ENCODE results near the gene TNFSF8. TPM values are rescaled to one million over a fixed set of nuclear protein-coding genes. Genes with fewer than 3 reads are reported as not detected.

TNFSF8 gene
- total RNA-seq, 1 donor: 83.1 TPM

DNA sequence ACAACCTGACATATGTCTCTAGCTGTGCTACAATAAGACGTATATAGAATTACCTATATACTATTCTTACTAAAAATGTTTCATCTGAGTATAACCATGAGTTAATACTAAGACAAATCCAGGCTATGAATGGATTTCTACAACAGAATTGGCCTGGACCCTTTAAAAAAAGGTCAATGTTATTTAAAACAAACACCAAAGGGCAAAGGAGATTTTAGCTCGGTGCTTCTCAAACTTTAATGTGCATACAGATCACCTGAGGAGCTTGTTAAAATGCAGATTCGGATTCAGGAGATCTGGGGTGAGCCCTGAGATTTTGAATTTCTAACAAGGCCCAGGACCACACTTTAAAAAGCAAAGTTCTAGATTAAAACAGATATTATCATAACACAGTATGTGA lies 6.5 kb downstream of the TNFSF8 start:
- Histone ChIP-seq H3K4me1 (ENCODE audit: insufficient read depth, low read length) (peaks cover 54% of the 10 kb centered on the region), H3K4me3 (ENCODE audit: low read length) (no peak overlapping the region), H3K9me3 (ENCODE audit: low read depth, low read length) (no peaks in the 10 kb centered on the region), H3K27me3 (ENCODE audit: insufficient read depth, low read length) (no peaks in the 10 kb centered on the region)

DNA sequence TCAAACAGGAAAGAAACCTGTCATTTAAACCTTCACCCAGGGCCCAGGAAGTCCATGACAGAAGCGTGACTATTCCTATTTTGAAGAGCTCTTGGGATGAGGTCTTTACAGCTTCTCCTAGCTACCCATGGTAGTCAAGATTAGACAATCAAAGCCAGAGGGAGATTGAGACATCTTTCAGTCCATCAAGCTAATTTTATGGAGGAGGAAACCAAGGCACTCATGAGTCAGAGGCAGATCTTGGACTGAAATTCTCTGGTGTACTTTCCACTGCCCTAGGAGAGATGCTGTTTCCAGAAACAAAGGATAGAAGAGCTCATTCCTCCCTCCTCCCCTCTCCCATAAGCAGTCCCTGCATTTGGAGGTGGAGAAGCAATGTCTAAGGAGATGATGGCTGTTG lies 9.2 kb downstream of the TNFSF8 start:
- H3K4me3 ChIP-seq (ENCODE audit: low read length): no peak overlapping the region
- no peaks in the 10 kb centered on the region for H3K27me3 ChIP-seq (ENCODE audit: insufficient read depth, low read length)
- H3K4me1 ChIP-seq (ENCODE audit: insufficient read depth, low read length): peaks cover 43% of the 10 kb centered on the region
- no peaks in the 10 kb centered on the region for H3K9me3 ChIP-seq (ENCODE audit: low read depth, low read length)

DNA sequence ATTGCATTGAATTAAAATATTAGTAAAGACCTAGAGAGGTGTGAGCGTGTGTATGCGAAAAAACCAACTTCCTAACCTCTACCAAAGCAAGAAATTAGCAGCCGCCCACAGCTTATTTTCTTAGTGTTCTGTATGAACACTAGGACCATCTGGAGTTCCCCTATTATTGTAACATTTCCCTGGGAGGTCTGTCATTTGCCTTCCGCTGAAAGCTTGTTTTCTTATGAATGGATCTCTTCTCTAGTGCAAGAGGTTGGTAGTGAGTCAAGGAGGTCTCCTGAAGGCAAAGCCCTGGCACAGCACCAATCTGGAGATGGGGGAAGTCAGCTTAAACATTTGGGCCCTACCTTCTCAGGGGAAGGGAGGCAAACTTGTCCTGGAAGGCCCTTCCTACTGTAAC lies 10.8 kb downstream of the TNFSF8 start:
- Histone ChIP-seq H3K4me1 (ENCODE audit: insufficient read depth, low read length) (peaks cover 29% of the 10 kb centered on the region), H3K9me3 (ENCODE audit: low read depth, low read length) (no peaks in the 10 kb centered on the region), H3K4me3 (ENCODE audit: low read length) (no peak overlapping the region), H3K27me3 (ENCODE audit: insufficient read depth, low read length) (no peaks in the 10 kb centered on the region)

DNA sequence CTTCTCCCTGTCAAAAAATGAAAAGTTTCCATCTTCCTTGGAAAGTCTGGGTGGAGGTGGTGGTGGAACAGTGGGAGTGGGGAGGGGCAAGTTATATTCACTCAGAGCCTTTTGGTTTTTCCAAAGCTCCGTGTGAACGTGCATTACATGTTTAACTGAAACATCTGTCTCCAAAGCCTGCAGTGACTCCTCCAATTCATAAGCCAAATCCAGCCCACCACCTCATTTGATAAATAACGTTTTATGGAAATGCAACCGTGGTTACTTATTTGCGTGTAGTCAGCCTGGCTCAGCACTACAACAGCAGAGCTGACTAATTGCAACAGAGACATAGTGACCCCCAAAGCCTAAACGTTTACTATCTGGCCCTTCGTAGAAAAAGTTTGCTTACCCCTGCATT lies 13.9 kb downstream of the TNFSF8 start:
- H3K4me3 ChIP-seq (ENCODE audit: low read length): no peak overlapping the region
- peaks cover 11% of the 10 kb centered on the region for H3K4me1 ChIP-seq (ENCODE audit: insufficient read depth, low read length)
- no peaks in the 10 kb centered on the region for H3K9me3 ChIP-seq (ENCODE audit: low read depth, low read length)
- H3K27me3 ChIP-seq (ENCODE audit: insufficient read depth, low read length): no peaks in the 10 kb centered on the region

DNA sequence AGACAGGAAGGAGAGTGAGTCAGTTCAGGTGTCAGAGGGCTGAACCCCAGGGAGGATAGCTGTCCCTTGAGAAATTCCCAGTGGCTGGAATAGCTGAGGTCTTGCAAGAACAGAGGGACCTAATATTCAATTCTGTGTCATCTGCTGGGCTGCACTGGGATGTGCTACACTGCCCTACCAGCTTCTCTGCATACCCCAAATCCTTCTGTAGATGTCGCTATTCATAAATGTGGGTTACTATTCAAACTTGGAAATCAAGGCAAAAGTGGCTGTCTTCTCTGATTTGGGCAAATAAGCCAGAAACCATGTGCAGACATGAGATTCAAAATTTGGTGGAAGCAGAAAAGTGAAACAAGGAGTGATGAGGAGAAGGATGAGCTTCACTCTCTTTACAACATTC lies 16.3 kb downstream of the TNFSF8 start:
- Histone ChIP-seq H3K27me3 (ENCODE audit: insufficient read depth, low read length) (no peaks in the 10 kb centered on the region), H3K4me1 (ENCODE audit: insufficient read depth, low read length) (peaks cover 20% of the 10 kb centered on the region), H3K9me3 (ENCODE audit: low read depth, low read length) (no peaks in the 10 kb centered on the region), H3K4me3 (ENCODE audit: low read length) (no peak overlapping the region)

DNA sequence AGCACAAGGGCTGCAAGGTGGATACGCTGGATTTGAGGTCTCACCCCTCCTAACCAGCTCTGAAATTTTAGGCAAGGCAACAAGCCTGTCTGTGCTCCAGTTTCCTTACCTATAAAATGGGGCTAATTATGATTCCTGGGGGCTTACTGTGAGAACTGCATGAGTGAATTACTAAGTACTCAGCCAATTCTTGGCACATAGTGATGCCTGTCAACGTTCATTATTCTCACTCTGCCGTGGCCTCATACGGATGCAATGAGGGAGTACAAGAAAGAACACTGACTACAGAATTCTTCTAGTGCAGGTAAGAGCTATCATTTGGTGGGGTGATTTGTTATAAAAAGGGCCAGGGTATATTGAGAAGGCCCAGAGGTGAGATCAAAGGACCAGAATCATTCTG lies 16.7 kb downstream of the TNFSF8 start:
- peaks cover 25% of the 10 kb centered on the region for H3K4me1 ChIP-seq (ENCODE audit: insufficient read depth, low read length)
- H3K9me3 ChIP-seq (ENCODE audit: low read depth, low read length): no peaks in the 10 kb centered on the region
- H3K27me3 ChIP-seq (ENCODE audit: insufficient read depth, low read length): no peaks in the 10 kb centered on the region
- H3K4me3 ChIP-seq (ENCODE audit: low read length): no peak overlapping the region

DNA sequence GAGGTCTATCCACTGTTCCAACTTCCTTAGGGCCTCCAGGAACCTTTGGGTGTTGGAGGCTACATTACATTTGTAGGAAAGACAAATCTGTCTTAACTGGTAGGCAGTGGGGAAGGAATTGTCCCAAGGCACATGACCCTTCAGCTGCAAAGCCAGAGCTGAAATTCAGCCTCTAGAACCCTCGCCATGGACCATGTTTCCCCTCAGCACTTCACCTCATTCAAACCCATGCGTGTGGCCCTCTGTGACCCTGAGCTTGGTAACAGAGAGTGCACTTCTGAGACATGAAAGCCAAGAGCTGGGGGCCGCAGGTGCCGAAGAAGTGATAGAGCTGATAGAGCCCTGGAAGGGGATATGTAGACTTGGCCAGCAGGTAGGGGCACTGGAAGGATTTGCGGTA lies 17.2 kb downstream of the TNFSF8 start:
- H3K4me1 ChIP-seq (ENCODE audit: insufficient read depth, low read length): peaks cover 29% of the 10 kb centered on the region
- H3K4me3 ChIP-seq (ENCODE audit: low read length): no peak overlapping the region
- H3K27me3 ChIP-seq (ENCODE audit: insufficient read depth, low read length): no peaks in the 10 kb centered on the region
- H3K9me3 ChIP-seq (ENCODE audit: low read depth, low read length): no peaks in the 10 kb centered on the region

DNA sequence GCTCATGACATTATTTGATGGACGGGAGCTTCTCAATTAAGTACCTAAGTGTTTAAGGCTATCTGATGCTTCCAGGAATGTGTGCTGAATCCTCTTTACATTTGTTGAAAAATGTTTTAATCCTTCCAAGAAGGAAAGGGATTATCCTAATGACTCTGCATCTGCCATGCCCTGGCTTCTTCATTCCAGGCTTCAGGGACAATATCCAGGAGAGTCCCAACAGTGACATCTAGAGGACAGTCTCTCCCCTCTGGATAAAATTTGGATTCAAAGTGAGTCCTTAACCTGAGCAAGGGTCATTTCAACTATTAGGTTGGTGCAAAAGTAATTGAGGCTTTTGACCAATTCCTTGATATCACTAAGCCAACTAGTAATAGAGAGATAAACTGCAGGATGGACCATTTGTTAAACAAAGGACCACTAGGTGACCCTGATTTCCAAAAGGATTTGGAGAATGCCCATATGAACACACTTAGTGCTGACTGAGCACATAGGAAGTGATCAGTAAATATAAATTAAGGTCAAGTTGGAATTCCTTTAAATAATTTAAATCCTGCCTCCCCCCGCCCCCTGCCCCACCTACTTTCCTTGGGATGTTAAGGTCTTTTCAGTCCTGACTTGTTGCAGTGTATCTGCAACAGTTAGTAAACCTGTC lies 19.1 kb downstream of the TNFSF8 start:
- Histone ChIP-seq H3K4me1 (ENCODE audit: insufficient read depth, low read length) (peaks cover 44% of the 10 kb centered on the region), H3K27me3 (ENCODE audit: insufficient read depth, low read length) (no peaks in the 10 kb centered on the region), H3K4me3 (ENCODE audit: low read length) (no peak overlapping the region), H3K9me3 (ENCODE audit: low read depth, low read length) (no peaks in the 10 kb centered on the region)

DNA sequence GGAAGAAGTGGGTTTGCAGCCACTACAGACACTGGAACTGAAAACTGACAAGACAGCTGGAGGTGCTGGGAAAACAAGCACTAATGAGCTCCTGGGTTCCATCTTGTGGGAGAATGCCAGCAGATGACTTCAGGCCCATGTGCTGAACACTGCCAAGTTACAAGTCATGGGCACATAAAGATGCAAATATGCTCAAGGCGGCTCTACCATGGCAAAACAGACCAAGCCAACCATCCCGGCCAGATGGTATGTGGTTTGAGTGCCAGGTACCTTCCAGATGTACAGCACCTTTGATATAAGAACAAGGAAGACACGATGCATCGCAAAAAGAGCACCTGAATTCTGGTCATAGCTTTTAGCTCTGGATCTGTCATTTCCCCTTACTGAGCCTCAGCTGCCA lies 19.9 kb downstream of the TNFSF8 start:
- Histone ChIP-seq H3K27me3 (ENCODE audit: insufficient read depth, low read length) (no peaks in the 10 kb centered on the region), H3K9me3 (ENCODE audit: low read depth, low read length) (no peaks in the 10 kb centered on the region), H3K4me3 (ENCODE audit: low read length) (no peak overlapping the region), H3K4me1 (ENCODE audit: insufficient read depth, low read length) (peaks cover 44% of the 10 kb centered on the region)

DNA sequence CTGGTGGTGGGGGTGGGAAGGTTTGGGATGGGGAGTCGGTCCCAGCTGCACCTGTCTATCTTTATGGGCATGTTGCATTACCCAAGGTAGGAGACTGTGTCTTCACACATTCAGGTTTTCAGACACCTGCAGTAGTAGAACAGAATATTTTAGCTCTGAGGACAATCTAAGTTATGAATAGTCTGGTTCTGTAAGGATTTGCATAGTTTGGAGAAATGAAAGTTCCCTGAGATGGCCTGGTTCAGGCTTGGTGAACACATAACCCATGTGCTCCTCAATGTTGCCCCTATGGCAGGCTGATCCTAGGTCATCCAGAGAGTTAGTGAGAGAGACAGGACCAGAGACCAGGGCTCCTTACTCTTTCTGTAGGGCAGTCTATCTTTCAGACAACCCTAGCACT lies 20.7 kb downstream of the TNFSF8 start:
- Histone ChIP-seq H3K4me3 (ENCODE audit: low read length) (no peak overlapping the region), H3K27me3 (ENCODE audit: insufficient read depth, low read length) (no peaks in the 10 kb centered on the region), H3K9me3 (ENCODE audit: low read depth, low read length) (no peaks in the 10 kb centered on the region), H3K4me1 (ENCODE audit: insufficient read depth, low read length) (peaks cover 44% of the 10 kb centered on the region)

DNA sequence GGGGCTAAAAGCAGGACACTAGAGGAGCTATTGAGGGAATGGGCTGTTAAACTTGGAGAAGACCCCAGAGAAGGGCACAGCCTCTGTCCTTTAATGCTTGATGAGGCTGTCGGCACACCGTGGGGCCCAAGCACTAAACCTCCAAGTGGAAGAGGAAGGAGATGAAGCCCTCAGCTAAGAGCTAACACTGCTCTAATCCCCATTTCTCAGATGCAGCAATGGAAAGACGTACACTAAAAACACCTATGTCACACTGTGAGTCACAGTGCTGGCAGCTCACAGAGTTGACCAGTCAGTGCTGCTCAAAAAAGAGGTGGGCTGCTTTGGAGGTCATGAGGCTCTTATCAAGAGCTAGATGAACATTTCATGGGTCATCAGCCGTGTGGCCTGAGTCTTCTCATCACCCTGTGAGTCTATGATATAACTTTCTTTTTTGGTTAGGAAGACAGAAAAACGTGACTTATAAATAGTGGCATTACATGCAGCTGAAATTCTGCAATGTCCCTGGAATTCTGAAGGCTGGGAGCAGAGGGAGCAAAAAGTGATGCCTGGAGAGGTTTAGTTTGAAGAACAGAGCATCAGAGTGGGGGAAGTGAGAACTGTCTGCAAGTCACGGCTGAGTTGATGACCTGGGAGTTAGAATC lies 21.5 kb downstream of the TNFSF8 start:
- Histone ChIP-seq H3K4me1 (ENCODE audit: insufficient read depth, low read length) (peaks cover 41% of the 10 kb centered on the region), H3K9me3 (ENCODE audit: low read depth, low read length) (no peaks in the 10 kb centered on the region), H3K27me3 (ENCODE audit: insufficient read depth, low read length) (no peaks in the 10 kb centered on the region), H3K4me3 (ENCODE audit: low read length) (no peak overlapping the region)

DNA sequence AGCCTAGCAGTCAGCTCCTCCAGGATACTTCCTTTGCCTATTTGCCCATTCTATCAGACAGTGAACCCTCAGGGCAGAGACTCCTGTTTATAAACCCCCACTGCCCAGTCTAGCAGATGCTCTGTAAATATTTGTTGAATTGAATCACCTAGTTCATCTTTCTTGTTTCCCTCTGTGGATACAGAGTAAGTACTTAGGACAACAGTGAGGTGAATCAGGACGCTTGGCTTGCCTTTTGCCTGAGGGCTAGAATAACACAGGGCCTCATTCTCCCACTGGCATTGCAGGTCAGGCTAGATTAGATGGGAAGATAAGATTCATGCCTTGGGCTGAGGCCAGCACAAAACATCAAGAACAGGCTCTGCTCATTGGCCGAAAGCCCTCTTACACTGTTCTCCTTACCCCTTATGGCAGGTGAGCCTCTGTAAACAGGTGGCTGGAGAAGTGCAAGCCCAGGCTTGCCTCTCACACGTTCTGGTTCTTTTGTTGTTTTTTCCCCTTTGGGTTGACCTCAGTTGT lies 22.2 kb downstream of the TNFSF8 start:
- Histone ChIP-seq H3K4me3 (ENCODE audit: low read length) (no peak overlapping the region), H3K4me1 (ENCODE audit: insufficient read depth, low read length) (peaks cover 48% of the 10 kb centered on the region), H3K27me3 (ENCODE audit: insufficient read depth, low read length) (no peaks in the 10 kb centered on the region), H3K9me3 (ENCODE audit: low read depth, low read length) (no peaks in the 10 kb centered on the region)

DNA sequence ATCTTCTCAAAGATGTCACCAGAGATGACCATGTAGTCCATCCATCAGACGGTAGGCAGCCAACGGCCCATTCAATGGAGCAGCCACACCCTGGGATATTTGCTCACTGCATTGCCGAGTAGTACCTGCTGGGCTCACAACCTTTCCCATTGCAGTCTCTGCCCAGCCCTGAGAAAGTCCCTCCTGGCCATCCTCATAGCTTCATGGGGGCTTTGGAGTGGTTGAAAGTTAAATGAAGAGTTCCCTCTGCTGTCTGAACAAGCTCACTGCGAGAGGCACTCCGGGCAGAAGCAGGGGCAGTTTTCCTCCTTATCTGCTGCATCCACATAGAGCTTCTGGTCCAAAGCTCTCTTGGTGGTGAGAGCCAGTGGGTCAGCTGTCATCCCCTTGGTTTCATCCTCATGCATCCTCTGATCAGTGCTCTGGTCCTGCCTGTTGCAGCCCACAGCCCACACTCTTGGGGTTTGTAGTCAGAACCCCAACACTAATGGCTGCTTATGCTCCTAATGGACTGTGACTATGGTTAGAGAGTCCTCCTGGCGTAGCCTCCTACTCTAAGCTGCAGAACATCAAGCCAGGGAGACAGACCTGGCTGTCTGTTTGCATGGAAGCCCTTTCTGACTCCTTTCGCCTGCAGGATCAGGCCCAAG lies 23.3 kb downstream of the TNFSF8 start:
- H3K4me1 ChIP-seq (ENCODE audit: insufficient read depth, low read length): peaks cover 59% of the 10 kb centered on the region
- H3K4me3 ChIP-seq (ENCODE audit: low read length): no peak overlapping the region
- H3K27me3 ChIP-seq (ENCODE audit: insufficient read depth, low read length): no peaks in the 10 kb centered on the region
- no peaks in the 10 kb centered on the region for H3K9me3 ChIP-seq (ENCODE audit: low read depth, low read length)

DNA sequence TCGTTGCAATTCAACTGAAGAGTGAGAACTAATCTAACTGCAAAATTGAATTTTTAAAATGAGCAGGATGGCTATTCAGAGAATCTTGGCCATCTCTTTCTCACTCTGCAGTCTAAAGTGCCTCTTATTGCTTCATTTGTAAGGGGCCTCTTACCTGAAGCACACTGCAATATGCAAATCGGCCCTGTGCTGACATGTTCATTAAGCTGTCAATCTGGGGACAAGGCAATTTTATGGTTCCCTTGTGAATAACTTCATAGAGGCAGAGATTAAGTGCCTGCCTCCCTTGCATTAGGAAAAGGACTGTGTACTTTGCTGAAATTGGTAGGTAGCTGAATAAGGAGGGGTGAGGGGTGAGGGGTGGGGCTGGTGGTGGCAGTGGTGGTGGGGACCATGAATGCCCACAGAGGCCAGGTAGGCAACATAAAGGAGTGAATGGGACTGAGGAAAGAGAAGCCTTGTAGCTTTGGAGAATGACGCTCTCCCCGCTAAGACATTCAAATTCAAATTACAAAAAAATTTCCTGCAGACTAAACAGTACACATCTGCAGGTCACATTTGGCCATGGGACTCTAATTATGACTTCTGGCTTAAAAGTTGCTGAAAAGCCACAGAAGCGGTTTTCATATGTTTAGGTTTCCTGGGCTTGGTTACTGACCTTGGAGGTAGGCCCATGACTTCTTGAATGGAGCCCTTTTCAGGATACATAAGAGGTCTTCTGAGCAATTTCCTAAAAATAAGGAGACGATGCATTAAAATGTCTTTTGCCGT lies 25.0 kb downstream of the TNFSF8 start:
- Histone ChIP-seq H3K27me3 (ENCODE audit: insufficient read depth, low read length) (no peaks in the 10 kb centered on the region), H3K4me1 (ENCODE audit: insufficient read depth, low read length) (peaks cover 72% of the 10 kb centered on the region)

More for the DNA sequence above, 25.0 kb downstream of the TNFSF8 start:
- no peaks in the 10 kb centered on the region for H3K9me3 ChIP-seq (ENCODE audit: low read depth, low read length)
- H3K4me3 ChIP-seq (ENCODE audit: low read length): no peak overlapping the region
